Parietal lobe (tissue), 2 donors: ENCODE data around the gene SCFD2. TPM values are rescaled to one million over a fixed set of nuclear protein-coding genes. Genes with fewer than 3 reads are reported as not detected.

Experiments used
- small RNA-seq: library from RNA; depleted of rRNA; stranded (forward); fragments of <200 nt; gene quantifications from one replicate; pipeline ENCODE3, GENCODE V24; 2014; ENCODE audit warnings: low replicate concordance
- total RNA-seq: library from RNA; depleted of rRNA; stranded (reverse); fragments of >200 nt; gene quantifications from one replicate; pipeline ENCODE4 v1.2.3, GENCODE V29; 2014

The SCFD2 gene
- 50.4 TPM for total RNA-seq

DNA sequence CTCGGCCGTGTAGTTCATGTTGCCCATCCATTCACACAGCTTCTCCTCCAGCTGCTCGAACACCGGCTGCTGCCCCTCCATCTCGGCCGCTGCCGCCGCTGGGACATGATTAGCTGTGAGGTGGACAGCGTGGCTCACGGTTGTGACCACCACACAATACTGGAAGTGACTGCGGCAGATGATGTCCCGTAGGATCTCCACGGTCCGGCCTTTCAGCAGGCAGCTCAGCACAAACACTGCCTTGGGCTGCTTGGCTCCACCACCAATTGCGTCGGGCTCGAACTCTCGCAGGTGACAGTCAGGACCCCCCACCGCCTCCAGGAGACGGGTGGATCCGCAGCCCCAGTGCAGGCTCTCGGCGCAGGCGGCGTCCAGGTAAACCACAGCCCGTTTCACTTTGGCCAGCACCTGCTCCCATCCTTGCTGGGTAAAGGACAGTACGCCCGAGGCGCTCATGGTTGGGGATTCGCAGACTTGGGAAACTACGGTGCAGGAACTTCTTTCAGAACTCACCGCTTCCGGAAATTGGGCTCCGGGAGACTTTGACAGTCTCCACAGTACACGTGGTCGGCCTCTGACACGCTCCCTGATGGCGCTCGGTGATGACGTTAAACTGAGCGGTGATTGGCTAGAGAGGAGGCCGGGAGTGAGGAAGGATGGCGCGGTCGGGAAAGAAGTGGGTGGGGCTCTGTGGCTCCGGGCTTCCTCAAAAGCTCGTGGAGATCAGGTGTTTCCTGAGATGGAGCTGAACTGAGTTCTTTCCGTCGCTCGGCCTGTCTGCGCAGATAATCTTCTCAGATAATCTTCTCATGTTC lies at the start of gene SCFD2:
Gene SCFD2, minus strand, starts transcription at position 576 of the 815 bp plus-strand sequence.

DNA sequence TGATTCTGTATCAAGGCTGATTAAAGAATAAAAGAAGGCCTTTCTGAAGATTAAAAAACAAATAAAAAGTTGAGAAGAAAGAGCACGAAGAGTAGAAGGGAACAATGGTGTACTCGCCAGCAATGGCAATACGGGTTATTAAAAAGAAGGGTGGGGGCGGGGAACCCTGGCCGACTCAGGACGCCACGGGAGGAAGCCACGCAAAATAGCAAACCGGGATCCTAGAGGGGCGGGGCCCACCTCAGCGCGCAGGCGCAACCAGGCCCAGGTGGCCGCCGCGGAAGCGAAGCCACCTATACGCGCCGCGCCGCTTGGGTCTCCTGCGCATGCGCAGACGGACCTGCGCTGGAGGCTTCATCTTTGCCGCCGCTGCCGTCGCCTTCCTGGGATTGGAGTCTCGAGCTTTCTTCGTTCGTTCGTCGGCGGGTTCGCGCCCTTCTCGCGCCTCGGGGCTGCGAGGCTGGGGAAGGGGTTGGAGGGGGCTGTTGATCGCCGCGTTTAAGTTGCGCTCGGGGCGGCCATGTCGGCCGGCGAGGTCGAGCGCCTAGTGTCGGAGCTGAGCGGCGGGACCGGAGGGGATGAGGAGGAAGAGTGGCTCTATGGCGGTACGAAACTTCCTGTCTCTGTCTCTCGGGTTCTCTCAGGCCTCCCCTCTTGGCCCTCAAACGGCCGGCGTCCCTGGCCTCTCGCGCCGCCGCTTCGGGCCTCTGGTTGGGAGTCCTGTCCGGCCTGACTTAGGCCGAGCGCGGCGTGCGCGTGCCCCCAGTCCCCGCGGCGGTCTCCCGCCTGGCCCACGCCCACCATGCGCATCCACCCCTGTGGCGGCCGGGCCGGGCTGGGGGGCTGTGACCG lies 11.7 kb upstream of the SCFD2 start, which contains the start of gene FIP1L1:
Gene FIP1L1, plus strand, starts transcription at position 323 of the 852 bp plus-strand sequence. Its CDS starts 198 bp downstream, at position 521.

DNA sequence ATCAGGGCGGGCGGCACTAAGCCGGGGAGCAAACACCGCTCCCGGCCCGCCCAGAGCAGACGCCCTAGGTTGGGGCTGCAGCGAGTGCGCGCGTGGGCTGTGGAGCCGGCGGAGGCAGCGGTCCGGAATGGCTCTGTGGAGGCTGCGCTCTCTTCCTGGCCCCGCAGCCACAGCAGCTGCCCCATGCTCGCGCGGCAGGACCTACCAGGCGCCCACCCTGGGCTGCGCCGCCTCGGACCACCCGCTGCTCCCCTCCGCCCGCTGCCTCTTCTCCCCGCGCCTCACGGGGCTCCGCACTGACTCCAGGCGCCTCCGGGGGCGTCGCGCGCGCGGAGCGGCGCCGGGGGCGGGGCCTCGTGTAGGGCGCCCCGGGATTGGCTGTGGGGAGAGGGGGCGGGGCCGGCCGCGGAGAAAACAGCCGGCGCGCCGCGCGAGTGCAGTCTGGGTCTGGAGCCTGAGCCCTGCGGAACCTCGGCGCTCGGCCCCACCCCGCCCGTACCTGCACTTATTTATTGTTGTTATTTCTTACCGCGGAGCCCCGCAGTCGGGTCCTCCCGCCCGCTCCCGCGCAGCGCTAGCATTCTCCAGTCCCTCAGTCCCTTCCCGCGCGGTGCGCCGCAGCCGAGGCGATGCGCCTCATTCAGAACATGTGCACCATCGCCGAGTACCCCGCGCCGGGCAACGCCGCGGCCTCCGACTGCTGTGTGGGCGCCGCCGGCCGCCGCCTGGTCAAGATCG lies 503.8 kb downstream of the SCFD2 start, which contains the start of gene RASL11B:
Gene RASL11B, plus strand, starts transcription at position 439 of the 738 bp plus-strand sequence. Its CDS starts 191 bp downstream, at position 630.

Small RNA genes lying within 50 kb of the gene (small RNA-seq; reads per million reads assigned to genes)
- gene RNU6-310P, result not detected

Other genes with a start within 250 kb of the SCFD2 start
- 117 TPM for gene FIP1L1, start 11.6 kb upstream of the SCFD2 start, total RNA-seq
- gene LNX1, start 225.4 kb upstream of the SCFD2 start, total RNA-seq, result 54.1 TPM